Measurements from ENCODE around the gene ABLIM3. TPM values are rescaled to one million over a fixed set of nuclear protein-coding genes. Genes with fewer than 3 reads are reported as not detected.

The ABLIM3 gene
- total RNA-seq, 1 experiment from 2014 or later: 14.3 TPM

GRCh38 chr5:149166591-149167100, 25.4 kb downstream of the ABLIM3 start:
- Histone ChIP-seq H3K9ac (ENCODE audit: low read length) (no peak overlapping the region), H4K20me1 (ENCODE audit: insufficient read depth) (no peaks in the 10 kb centered on the region), H3K4me1 (ENCODE audit: control insufficient read depth in 1 of 2, insufficient read depth in 2 of 2, low read length in 2 of 2) (peaks cover 11 to 35% of the 10 kb centered on the region in 2 experiments), H3K9me3 (ENCODE audit: control insufficient read depth in 1 of 2, insufficient read depth in 1 of 2, low read depth in 1 of 2, low read length in 2 of 2) (no peaks in the 10 kb centered on the region), H3K4me2 (ENCODE audit: low read length) (no peak overlapping the region), H3K4me3 (replicated peaks in 1 of 2; ENCODE audit: low read depth in 1 of 2, low read length in 2 of 2) (no peak overlapping the region), H3K27me3 (ENCODE audit: insufficient read depth, low read length) (no peaks in the 10 kb centered on the region; the same call in 1 of the 2 replicates), H3K79me2 (ENCODE audit: insufficient read depth, low read length) (no peaks in the 10 kb centered on the region), H2AFZ (ENCODE audit: low read depth, low read length, poor library complexity, severe bottlenecking) (no peak overlapping the region), H3K36me3 (ENCODE audit: control insufficient read depth in 1 of 2, insufficient read depth in 2 of 2, low read length in 2 of 2) (no peaks in the 10 kb centered on the region), H3K9me2 (ENCODE audit: insufficient read depth) (no peaks in the 10 kb centered on the region), H3K27ac (ENCODE audit: low read depth, low read length) (no peak overlapping the region)
- ATAC-seq (no peak), DNase-seq (ENCODE audit: low read depth, low spot score) (no peak)
- intact Hi-C loops (cut with micrococcal nuclease): no loop called here
- ChIA-PET RAD21 (ENCODE audit: low non-redundant PET in 1 of 2, low total read pairs in 2 of 2, uncharacterized antibody in 2 of 2, unreplicated experiment in 2 of 2) (no interaction called here), CTCF (no interaction called here), POLR2A (no interaction called here)
- TF ChIP-seq POLR2A (IDR thresholded peaks at IDR 0.05; ENCODE audit: borderline replicate concordance, extremely low read depth, insufficient read depth, insufficient read length) (no peak), ZNF274 (IDR thresholded peaks at IDR 0.05; ENCODE audit: low read depth, low read length) (no peak), EGR1 (IDR thresholded peaks at IDR 0.05; ENCODE audit: low read depth) (no peak), SP1 (IDR thresholded peaks at IDR 0.05; ENCODE audit: low read depth) (no peak), JUND (IDR thresholded peaks at IDR 0.05) (no peak), POLR2AphosphoS5 (IDR thresholded peaks at IDR 0.05; ENCODE audit: low read depth, low read length) (no peak), EZH2 (IDR thresholded peaks at IDR 0.05) (no peak)
- TF ChIP-seq, protein P1, sequence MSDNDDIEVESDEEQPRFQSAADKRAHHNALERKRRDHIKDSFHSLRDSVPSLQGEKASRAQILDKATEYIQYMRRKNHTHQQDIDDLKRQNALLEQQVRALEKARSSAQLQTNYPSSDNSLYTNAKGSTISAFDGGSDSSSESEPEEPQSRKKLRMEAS (IDR thresholded peaks at IDR 0.05): no peak
- BruUV-seq (replicated peaks): no TSS peak

DNA sequence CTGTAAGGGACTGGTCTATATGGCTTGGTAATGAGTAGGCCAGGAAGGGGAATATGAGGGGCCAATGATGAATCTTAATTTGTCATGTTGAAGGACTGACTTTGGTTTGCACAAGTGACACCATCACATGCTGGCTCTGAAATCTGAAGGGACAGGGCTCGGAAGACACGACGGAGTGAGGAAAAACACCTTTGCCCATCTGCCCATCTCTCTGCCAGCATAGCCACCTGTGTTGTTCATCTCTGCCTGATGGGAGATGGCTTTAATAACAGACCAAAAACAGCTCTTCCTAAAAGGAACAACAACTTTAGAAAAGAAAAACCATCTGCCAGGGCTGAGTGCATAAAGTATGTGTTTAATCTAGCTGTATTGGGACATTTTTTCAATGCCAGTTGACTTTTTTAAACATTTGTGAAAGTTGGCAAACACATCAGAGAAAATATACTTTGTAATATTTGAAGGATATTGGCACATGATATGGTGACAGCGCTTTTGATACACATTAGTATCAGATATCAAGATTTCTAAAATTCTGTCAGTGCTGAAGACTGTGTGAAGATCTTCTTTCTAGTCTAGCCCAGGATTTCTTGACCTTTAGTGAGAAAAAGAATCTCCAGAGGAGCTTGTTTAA, 27.1 kb downstream of the ABLIM3 start:
- Histone ChIP-seq H3K9me2 (ENCODE audit: insufficient read depth) (no peaks in the 10 kb centered on the region), H3K9ac (ENCODE audit: low read length) (no peak overlapping the region), H3K4me3 (replicated peaks in 1 of 2; ENCODE audit: low read depth in 1 of 2, low read length in 2 of 2) (no peak overlapping the region), H3K27me3 (ENCODE audit: insufficient read depth, low read length) (no peaks in the 10 kb centered on the region; the same call in 1 of the 2 replicates), H3K4me2 (ENCODE audit: low read length) (no peak overlapping the region), H3K79me2 (ENCODE audit: insufficient read depth, low read length) (no peaks in the 10 kb centered on the region), H3K27ac (ENCODE audit: low read depth, low read length) (no peak overlapping the region), H4K20me1 (ENCODE audit: insufficient read depth) (no peaks in the 10 kb centered on the region), H3K36me3 (ENCODE audit: control insufficient read depth in 1 of 2, insufficient read depth in 2 of 2, low read length in 2 of 2) (no peaks in the 10 kb centered on the region), H3K9me3 (ENCODE audit: control insufficient read depth in 1 of 2, insufficient read depth in 1 of 2, low read depth in 1 of 2, low read length in 2 of 2) (no peaks in the 10 kb centered on the region), H2AFZ (ENCODE audit: low read depth, low read length, poor library complexity, severe bottlenecking) (no peak overlapping the region), H3K4me1 (ENCODE audit: control insufficient read depth in 1 of 2, insufficient read depth in 2 of 2, low read length in 2 of 2) (peaks cover 0 to 35% of the 10 kb centered on the region in 2 experiments; a peak in 2 of 4 replicates)
- BruUV-seq (replicated peaks): no TSS peak
- no peak for DNase-seq (ENCODE audit: low read depth, low spot score)
- ChIA-PET CTCF (no interaction called here), POLR2A (no interaction called here), RAD21 (ENCODE audit: low non-redundant PET in 1 of 2, low total read pairs in 2 of 2, uncharacterized antibody in 2 of 2, unreplicated experiment in 2 of 2) (no interaction called here)
- ATAC-seq: no peak
- intact Hi-C loops (cut with micrococcal nuclease): no loop called here
- no peak for TF ChIP-seq EGR1 (IDR thresholded peaks at IDR 0.05; ENCODE audit: low read depth)
- TF ChIP-seq, protein P2, sequence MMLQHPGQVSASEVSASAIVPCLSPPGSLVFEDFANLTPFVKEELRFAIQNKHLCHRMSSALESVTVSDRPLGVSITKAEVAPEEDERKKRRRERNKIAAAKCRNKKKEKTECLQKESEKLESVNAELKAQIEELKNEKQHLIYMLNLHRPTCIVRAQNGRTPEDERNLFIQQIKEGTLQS (IDR thresholded peaks at IDR 0.05): no peak
- no peak for TF ChIP-seq FOSL1 (IDR thresholded peaks at IDR 0.05; ENCODE audit: low read depth)
- no peak for TF ChIP-seq POLR2AphosphoS5 (IDR thresholded peaks at IDR 0.05; ENCODE audit: low read depth, low read length)
- no peak for TF ChIP-seq TCF7L2 (IDR thresholded peaks at IDR 0.05; ENCODE audit: borderline replicate concordance, extremely low read depth, insufficient read depth, insufficient read length)
- TF ChIP-seq YY1 (IDR thresholded peaks at IDR 0.05; ENCODE audit: extremely low read depth, insufficient replicate concordance, low read depth, low read length): no peak
- no peak for TF ChIP-seq JUND (IDR thresholded peaks at IDR 0.05)
- TF ChIP-seq, protein P3, sequence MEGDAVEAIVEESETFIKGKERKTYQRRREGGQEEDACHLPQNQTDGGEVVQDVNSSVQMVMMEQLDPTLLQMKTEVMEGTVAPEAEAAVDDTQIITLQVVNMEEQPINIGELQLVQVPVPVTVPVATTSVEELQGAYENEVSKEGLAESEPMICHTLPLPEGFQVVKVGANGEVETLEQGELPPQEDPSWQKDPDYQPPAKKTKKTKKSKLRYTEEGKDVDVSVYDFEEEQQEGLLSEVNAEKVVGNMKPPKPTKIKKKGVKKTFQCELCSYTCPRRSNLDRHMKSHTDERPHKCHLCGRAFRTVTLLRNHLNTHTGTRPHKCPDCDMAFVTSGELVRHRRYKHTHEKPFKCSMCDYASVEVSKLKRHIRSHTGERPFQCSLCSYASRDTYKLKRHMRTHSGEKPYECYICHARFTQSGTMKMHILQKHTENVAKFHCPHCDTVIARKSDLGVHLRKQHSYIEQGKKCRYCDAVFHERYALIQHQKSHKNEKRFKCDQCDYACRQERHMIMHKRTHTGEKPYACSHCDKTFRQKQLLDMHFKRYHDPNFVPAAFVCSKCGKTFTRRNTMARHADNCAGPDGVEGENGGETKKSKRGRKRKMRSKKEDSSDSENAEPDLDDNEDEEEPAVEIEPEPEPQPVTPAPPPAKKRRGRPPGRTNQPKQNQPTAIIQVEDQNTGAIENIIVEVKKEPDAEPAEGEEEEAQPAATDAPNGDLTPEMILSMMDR (IDR thresholded peaks at IDR 0.05 in 2 of 3, conservative IDR thresholded peaks at IDR 0.05 in 1 of 3; ENCODE audit: borderline replicate concordance in 1 of 3, insufficient read depth in 1 of 3, low read depth in 2 of 3, low read length in 2 of 3): no peak
- TF ChIP-seq EZH2phosphoT487 (IDR thresholded peaks at IDR 0.05; ENCODE audit: borderline replicate concordance): no peak
- no peak for TF ChIP-seq SP1 (IDR thresholded peaks at IDR 0.05; ENCODE audit: low read depth)
- TF ChIP-seq ZBTB33 (IDR thresholded peaks at IDR 0.05; ENCODE audit: extremely low read depth, insufficient replicate concordance, low read length): no peak
- TF ChIP-seq ZNF274 (IDR thresholded peaks at IDR 0.05; ENCODE audit: low read depth, low read length): no peak

Measured in HCT116 (cell line).